Umbilical cord (tissue), 2 donors: ENCODE data around the gene SMAD6. TPM values are rescaled to one million over a fixed set of nuclear protein-coding genes. Genes with fewer than 3 reads are reported as not detected.
"Not testable (repeated sequence)": the region's sequence is repeated elsewhere in the genome, so short reads cannot be mapped to it uniquely, and the experiment has no call there.

Experiments
- DNase-seq: peaks from one replicate; pipeline ENCODE4 v3.0.0-alpha.2; 2015; ENCODE audit warnings: low spot score
- total RNA-seq: library from RNA; depleted of rRNA; stranded (reverse); fragments of >200 nt; gene quantifications from one replicate; pipeline ENCODE4 v1.2.3, GENCODE V29; 2014; ENCODE audit warnings: low replicate concordance; ENCODE audit not compliant: insufficient read depth

SMAD6 gene
- total RNA-seq, 1 donor from 2014 or later, result 45.5 TPM

- no peak for DNase-seq
Measured at GRCh38 chr15:66825139-66825538, 123.1 kb downstream of the SMAD6 start.

DNA sequence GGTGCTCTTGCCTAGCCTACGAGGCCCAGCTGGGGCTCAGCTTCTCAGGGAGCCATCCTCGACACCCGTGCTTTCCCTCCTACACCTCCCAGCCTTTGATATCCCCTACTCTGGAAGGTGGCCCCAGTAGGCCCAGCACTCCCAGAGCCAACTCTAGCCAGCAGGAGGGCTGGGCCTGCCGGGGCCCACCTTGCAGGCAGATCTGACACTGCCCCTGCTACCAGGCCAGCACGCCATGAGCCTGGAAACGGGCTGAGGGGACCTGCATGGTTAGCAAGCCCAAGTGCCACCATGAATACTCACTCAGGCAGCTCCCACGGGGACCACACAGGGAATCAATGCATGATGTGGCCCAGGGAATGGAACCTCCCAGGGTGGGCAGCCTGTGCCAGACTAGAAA, 123.7 kb downstream of the SMAD6 start:
- no peak for DNase-seq

DNA sequence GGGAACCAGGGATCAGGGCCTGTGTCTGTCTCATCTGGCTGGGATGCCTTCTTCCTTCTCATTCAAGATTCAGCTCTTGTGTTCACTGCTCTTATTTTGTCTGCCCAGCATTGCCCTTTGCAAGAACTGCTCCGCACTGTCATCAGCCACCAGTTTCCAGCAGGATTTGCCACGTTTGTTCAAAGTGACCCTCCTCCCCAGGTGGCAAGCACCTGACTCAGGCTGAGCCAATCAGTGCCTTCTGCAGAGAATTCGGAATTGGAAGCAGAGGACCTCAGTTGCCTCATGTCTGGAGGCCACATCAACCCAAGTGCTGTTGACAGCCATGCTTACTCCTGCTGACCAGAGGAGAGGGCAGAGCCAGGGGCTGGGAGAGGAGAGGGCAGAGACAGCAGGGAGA, 124.5 kb downstream of the SMAD6 start:
- no peak for DNase-seq

- no peak for DNase-seq
Measured at GRCh38 chr15:66827039-66827697, 125.1 kb downstream of the SMAD6 start.

DNA sequence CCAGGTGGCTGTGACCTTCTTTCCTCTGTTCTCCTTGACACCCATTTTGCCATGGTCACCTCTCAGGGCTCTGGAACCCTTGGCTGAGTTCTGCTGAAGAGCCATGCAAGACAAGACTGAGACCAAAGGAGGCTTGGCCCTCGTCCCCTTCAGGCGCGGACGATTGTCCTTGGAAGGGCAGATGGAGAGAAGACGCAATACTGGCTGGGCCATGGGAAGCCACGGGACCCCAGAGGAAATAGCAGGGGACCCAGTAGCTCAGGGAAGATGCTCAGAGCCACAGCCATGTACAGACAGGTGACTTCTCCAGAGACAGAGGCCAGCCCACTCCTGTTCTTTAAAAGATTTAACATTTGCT, 125.6 kb downstream of the SMAD6 start:
- no peak for DNase-seq

DNA sequence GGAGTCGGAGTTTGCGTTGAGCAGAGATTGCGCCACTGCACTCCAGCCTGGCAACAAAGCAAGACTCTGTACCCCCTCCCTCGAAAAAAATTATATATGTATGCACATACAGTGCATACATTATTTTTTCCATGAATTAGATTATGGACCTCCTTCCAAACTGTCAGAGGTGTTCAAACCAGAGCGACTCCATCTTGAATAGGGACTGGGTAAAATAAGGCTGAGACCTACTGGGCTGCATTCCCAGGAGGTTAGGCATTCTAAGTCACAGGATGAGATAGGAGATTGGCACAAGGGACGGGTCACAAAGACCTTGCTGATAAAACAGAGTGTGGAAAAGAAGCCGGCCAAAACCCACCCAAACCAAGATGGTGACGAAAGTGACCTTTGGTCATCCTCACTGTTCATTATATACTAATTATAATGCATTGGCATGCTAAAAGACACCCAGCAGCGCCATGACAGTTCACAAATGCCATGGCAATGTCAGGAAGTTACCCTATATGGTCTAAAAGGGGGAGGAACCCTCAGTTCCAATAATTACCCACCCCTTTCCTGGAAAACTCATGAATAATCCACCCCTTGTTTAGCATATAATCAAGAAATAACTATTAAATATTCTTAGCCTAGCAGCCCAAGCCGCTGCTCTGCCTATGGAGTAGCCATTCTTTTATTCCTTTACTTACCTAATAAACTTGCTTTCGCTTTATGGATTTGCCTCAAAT, 126.9 kb downstream of the SMAD6 start:
- not testable (repeated sequence) for DNase-seq

GRCh38 chr15:66829551-66830121, 127.6 kb downstream of the SMAD6 start:
- no peak for DNase-seq

GRCh38 chr15:66830358-66830757, 128.3 kb downstream of the SMAD6 start:
- no peak for DNase-seq

DNA sequence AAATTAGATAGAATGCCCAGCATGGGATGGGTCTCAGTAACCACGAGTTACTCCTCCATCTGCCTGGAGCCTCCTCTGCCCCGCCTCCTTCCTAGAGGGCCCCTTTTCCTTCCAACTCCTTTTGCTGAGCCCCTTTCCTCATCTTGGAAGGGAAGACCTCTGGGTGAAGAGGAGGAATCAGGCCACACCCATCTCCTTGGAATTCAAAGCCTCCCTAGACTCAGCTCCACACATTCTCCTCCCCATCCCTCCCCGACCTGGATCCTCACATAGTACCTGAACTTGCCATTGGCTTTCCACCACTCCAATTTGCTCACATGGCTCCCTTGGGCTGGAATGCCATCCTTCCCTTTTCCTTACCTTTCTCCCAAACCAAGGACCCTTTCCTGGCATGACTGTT, 128.8 kb downstream of the SMAD6 start:
- DNase-seq, result no peak

DNA sequence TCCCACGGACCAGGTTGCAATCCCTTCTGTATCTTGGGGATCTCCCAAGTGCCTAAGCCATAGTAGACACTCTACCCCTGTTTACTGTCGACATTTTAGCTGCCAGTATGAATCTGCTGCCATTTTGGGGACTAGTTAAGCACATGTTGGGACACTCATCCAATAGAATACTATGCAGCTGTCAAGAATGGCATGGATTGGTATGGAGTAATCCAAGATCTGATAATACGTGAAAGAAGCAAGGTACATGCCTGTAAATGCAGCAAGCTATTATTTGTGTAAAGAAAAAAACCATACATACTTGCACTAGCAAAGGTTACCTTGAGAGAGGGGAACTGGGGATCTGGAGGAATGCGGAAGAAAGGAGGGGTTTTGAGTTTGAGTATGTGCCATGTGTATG, 129.3 kb downstream of the SMAD6 start:
- DNase-seq, result no peak

- DNase-seq, result no peak
Measured at GRCh38 chr15:66831801-66832390, 129.9 kb downstream of the SMAD6 start.

Other genes starting within 250 kb of the SMAD6 start
- 7.2 TPM for gene SNAPC5, start 204.5 kb upstream of the SMAD6 start, total RNA-seq
- 3,940 TPM for gene RPL4, start 197.4 kb upstream of the SMAD6 start, total RNA-seq
- 8.4 TPM for gene ZWILCH, start 196.9 kb upstream of the SMAD6 start, total RNA-seq
- gene LCTL, start 136.2 kb upstream of the SMAD6 start, total RNA-seq, result 0.48 TPM